CD4-positive, CD25-positive, alpha-beta regulatory T cell (primary cell): ENCODE measurements around the gene MKX. TPM values are rescaled to one million over a fixed set of nuclear protein-coding genes. Genes with fewer than 3 reads are reported as not detected.
A peak's percentile ranks its signal among the peaks of the same experiment; 100 is the strongest.

ENCODE experiments used
- ATAC-seq, 2 donors: fragments of 150-1000 bp; cut with Tn5 transposase; one replicate each; pipeline ENCODE4 v1.10.0; 2021; ENCODE audit warnings: low read depth in 2 of 2, moderate number of reproducible peaks in 2 of 2, moderate library complexity in 1 of 2
- DNase-seq, 3 donors: peaks; one replicate each; pipeline versions ENCODE4 v3.0.0 to v3.0.0-alpha.2; 2012 to 2022; ENCODE audit warnings: mixed read lengths in 1 of 3
- H3K27ac ChIP-seq: one replicate; pipeline ENCODE4 v1.7.0; 2013; ENCODE audit warnings: mild to moderate bottlenecking, low read length; ENCODE audit not compliant: insufficient read depth, poor library complexity, severe bottlenecking
- H3K27me3 ChIP-seq: one replicate; pipeline ENCODE4 v1.7.0; 2013; ENCODE audit warnings: low read length; ENCODE audit not compliant: control insufficient read depth, insufficient read depth
- H3K36me3 ChIP-seq: one replicate; pipeline ENCODE4 v1.7.0; 2013; ENCODE audit warnings: mild to moderate bottlenecking, low read length, moderate library complexity; ENCODE audit not compliant: control insufficient read depth, insufficient read depth
- H3K4me1 ChIP-seq: 2 replicates; pipeline ENCODE4 v1.7.0; 2013; ENCODE audit warnings: mild to moderate bottlenecking, low read length; ENCODE audit not compliant: insufficient read depth, control insufficient read depth, poor library complexity, severe bottlenecking
- H3K4me3 ChIP-seq: one replicate; pipeline ENCODE4 v1.7.0; 2013; ENCODE audit warnings: low read depth, mild to moderate bottlenecking, low read length, moderate library complexity
- H3K9me3 ChIP-seq, 2 experiments: 1 replicate in 1 of 2; 2 replicates in 1 of 2; pipeline ENCODE4 v1.7.0; 2013; ENCODE audit warnings: low read length in 2 of 2, mild to moderate bottlenecking in 1 of 2, moderate library complexity in 1 of 2; ENCODE audit not compliant: control insufficient read depth in 2 of 2
- H3K27ac Mint-ChIP-seq, 3 donors: one replicate each; pipeline ENCODE4 v1.8.0; 2020 to 2022; ENCODE audit warnings: mild to moderate bottlenecking in 3 of 3, mixed read lengths in 3 of 3, moderate library complexity in 2 of 3
- H3K27me3 Mint-ChIP-seq: one replicate; pipeline ENCODE4 v1.8.0; 2022; ENCODE audit warnings: mild to moderate bottlenecking, mixed read lengths
- H3K36me3 Mint-ChIP-seq: one replicate; pipeline ENCODE4 v1.8.0; 2020; ENCODE audit warnings: mixed read lengths
- H3K4me1 Mint-ChIP-seq, 4 donors: one replicate each; pipeline ENCODE4 v1.8.0; 2020 to 2022; ENCODE audit warnings: mixed read lengths in 4 of 4, mild to moderate bottlenecking in 1 of 4
- H3K4me3 Mint-ChIP-seq, 4 donors: one replicate each; pipeline ENCODE4 v1.8.0; 2020 to 2022; ENCODE audit warnings: mild to moderate bottlenecking in 4 of 4, mixed read lengths in 4 of 4, moderate library complexity in 3 of 4
- H3K9me3 Mint-ChIP-seq, 7 donors: one replicate each; pipeline ENCODE4 v1.8.0; 2020 to 2022; ENCODE audit warnings: mixed read lengths in 7 of 7, mild to moderate bottlenecking in 3 of 7, moderate library complexity in 2 of 7
- polyA plus RNA-seq, 4 donors: library from polyadenylated mRNA; unstranded; fragments of 300-500 nt; fragmentation: Illumina TruSeq; gene quantifications; one replicate each; pipeline ENCODE4 v1.2.3, GENCODE V29; 2021
- total RNA-seq: library from RNA; stranded (reverse); gene quantifications from one replicate; pipeline ENCODE4 v1.2.3, GENCODE V29; 2022

The MKX gene
- total RNA-seq: not detected
- not detected for polyA plus RNA-seq

GRCh38 chr10:27745732-27746396 is at the start of gene MKX:
TSS of gene MKX (minus strand) at chr10:27745819. CDS start at chr10:27743415, 2,404 bp downstream.
- H3K27me3 Mint-ChIP-seq: peaks cover 81% of the 10 kb centered on the region
- no peaks in the 10 kb centered on the region for H3K36me3 ChIP-seq
- H3K4me1 ChIP-seq: peaks cover 51% of the 10 kb centered on the region
- peaks cover 0 to 2% (median 0%) of the 10 kb centered on the region in 7 donors for H3K9me3 Mint-ChIP-seq
- DNase-seq (peak in 1 of 3 donors; percentile 19), ATAC-seq (no peak)
- peak within 1 kb of the TSS; percentile 69 to 90 (median 85) for H3K4me3 Mint-ChIP-seq
- peaks cover 35% of the 10 kb centered on the region for H3K27me3 ChIP-seq
- no peaks in the 10 kb centered on the region for H3K9me3 ChIP-seq
- H3K4me3 ChIP-seq: no peak within 1 kb of the TSS
- H3K27ac Mint-ChIP-seq: no peak within 1 kb of the TSS
- peaks cover 0 to 42% (median 9%) of the 10 kb centered on the region in 4 donors for H3K4me1 Mint-ChIP-seq
- no peak within 1 kb of the TSS for H3K27ac ChIP-seq
- no peaks in the 10 kb centered on the region for H3K36me3 Mint-ChIP-seq

GRCh38 chr10:27794157-27794556 is 48.5 kb upstream of the MKX start:
- no peak for DNase-seq
- Histone ChIP-seq H3K4me3 (no peak overlapping the region), H3K4me1 (no peaks in the 10 kb centered on the region), H3K27me3 (no peaks in the 10 kb centered on the region), H3K36me3 (no peaks in the 10 kb centered on the region), H3K27ac (no peak overlapping the region), H3K9me3 (no peaks in the 10 kb centered on the region)
- H3K9me3 Mint-ChIP-seq: peaks cover 0 to 6% (median 0%) of the 10 kb centered on the region in 7 donors
- H3K27ac Mint-ChIP-seq: no peak overlapping the region
- H3K4me3 Mint-ChIP-seq: no peak overlapping the region
- no peaks in the 10 kb centered on the region for H3K27me3 Mint-ChIP-seq
- no peak for ATAC-seq
- H3K4me1 Mint-ChIP-seq: no peaks in the 10 kb centered on the region
- no peaks in the 10 kb centered on the region for H3K36me3 Mint-ChIP-seq

GRCh38 chr10:27792216-27792615 is 46.6 kb upstream of the MKX start:
- Histone ChIP-seq H3K9me3 (no peaks in the 10 kb centered on the region), H3K4me1 (no peaks in the 10 kb centered on the region), H3K27me3 (no peaks in the 10 kb centered on the region), H3K27ac (no peak overlapping the region), H3K36me3 (no peaks in the 10 kb centered on the region), H3K4me3 (no peak overlapping the region)
- Mint-ChIP-seq H3K4me3 (no peak overlapping the region), H3K36me3 (no peaks in the 10 kb centered on the region), H3K27me3 (no peaks in the 10 kb centered on the region), H3K9me3 (peaks cover 0 to 6% (median 0%) of the 10 kb centered on the region in 7 donors), H3K4me1 (no peaks in the 10 kb centered on the region), H3K27ac (no peak overlapping the region)
- DNase-seq (no peak), ATAC-seq (no peak)

GRCh38 chr10:27784272-27784671 is 38.7 kb upstream of the MKX start:
- no peaks in the 10 kb centered on the region for H3K4me1 ChIP-seq
- no peaks in the 10 kb centered on the region for H3K36me3 Mint-ChIP-seq
- H3K9me3 Mint-ChIP-seq: peaks cover 0 to 8% (median 0%) of the 10 kb centered on the region in 7 donors
- no peak overlapping the region for H3K27ac Mint-ChIP-seq
- H3K9me3 ChIP-seq: peaks cover 0 to 3% of the 10 kb centered on the region in 2 experiments
- H3K4me3 ChIP-seq: no peak overlapping the region
- ATAC-seq (no peak), DNase-seq (no peak)
- no peak overlapping the region for H3K4me3 Mint-ChIP-seq
- H3K36me3 ChIP-seq: no peaks in the 10 kb centered on the region
- H3K27me3 ChIP-seq: no peaks in the 10 kb centered on the region
- no peak overlapping the region for H3K27ac ChIP-seq
- peaks cover 5% of the 10 kb centered on the region for H3K27me3 Mint-ChIP-seq
- H3K4me1 Mint-ChIP-seq: no peaks in the 10 kb centered on the region

- H3K4me3 ChIP-seq: no peak overlapping the region
- no peak overlapping the region for H3K4me3 Mint-ChIP-seq
- no peaks in the 10 kb centered on the region for H3K27me3 ChIP-seq
- no peak overlapping the region for H3K27ac ChIP-seq
- no peaks in the 10 kb centered on the region for H3K4me1 ChIP-seq
- no peak overlapping the region for H3K27ac Mint-ChIP-seq
- H3K36me3 ChIP-seq: no peaks in the 10 kb centered on the region
- H3K9me3 Mint-ChIP-seq: peaks cover 0 to 8% (median 0%) of the 10 kb centered on the region in 7 donors
- H3K36me3 Mint-ChIP-seq: no peaks in the 10 kb centered on the region
- H3K4me1 Mint-ChIP-seq: no peaks in the 10 kb centered on the region
- peak in 2 of 3 donors; percentile 3 to 42 for DNase-seq
- H3K27me3 Mint-ChIP-seq: peaks cover 5% of the 10 kb centered on the region
- no peak for ATAC-seq
- peaks cover 0 to 3% of the 10 kb centered on the region in 2 experiments for H3K9me3 ChIP-seq
Observed at GRCh38 chr10:27783660-27784059, 38.0 kb upstream of the MKX start.

- no peak overlapping the region for H3K27ac Mint-ChIP-seq
- no peak for ATAC-seq
- Histone ChIP-seq H3K36me3 (no peaks in the 10 kb centered on the region), H3K27ac (no peak overlapping the region), H3K9me3 (peaks cover 0 to 3% of the 10 kb centered on the region in 2 experiments), H3K4me3 (no peak overlapping the region), H3K4me1 (no peaks in the 10 kb centered on the region), H3K27me3 (no peaks in the 10 kb centered on the region)
- no peaks in the 10 kb centered on the region for H3K36me3 Mint-ChIP-seq
- peaks cover 0 to 8% (median 2%) of the 10 kb centered on the region in 7 donors for H3K9me3 Mint-ChIP-seq
- no peaks in the 10 kb centered on the region for H3K4me1 Mint-ChIP-seq
- no peak for DNase-seq
- peaks cover 6% of the 10 kb centered on the region for H3K27me3 Mint-ChIP-seq
- H3K4me3 Mint-ChIP-seq: no peak overlapping the region
Observed at GRCh38 chr10:27779462-27780015, 33.9 kb upstream of the MKX start.

GRCh38 chr10:27774831-27775230 is 29.2 kb upstream of the MKX start:
- ATAC-seq (no peak), DNase-seq (no peak)
- Mint-ChIP-seq H3K4me1 (no peaks in the 10 kb centered on the region), H3K9me3 (peaks cover 0 to 5% (median 0%) of the 10 kb centered on the region in 7 donors), H3K27ac (no peak overlapping the region), H3K27me3 (peaks cover 18% of the 10 kb centered on the region), H3K36me3 (no peaks in the 10 kb centered on the region), H3K4me3 (no peak overlapping the region)
- no peaks in the 10 kb centered on the region for H3K36me3 ChIP-seq
- H3K4me1 ChIP-seq: no peaks in the 10 kb centered on the region
- no peaks in the 10 kb centered on the region for H3K9me3 ChIP-seq
- H3K27ac ChIP-seq: no peak overlapping the region
- no peak overlapping the region for H3K4me3 ChIP-seq
- H3K27me3 ChIP-seq: peaks cover 4% of the 10 kb centered on the region

GRCh38 chr10:27771231-27771630 is 25.6 kb upstream of the MKX start:
- Histone ChIP-seq H3K4me3 (no peak overlapping the region), H3K27me3 (peaks cover 4% of the 10 kb centered on the region), H3K36me3 (no peaks in the 10 kb centered on the region), H3K9me3 (no peaks in the 10 kb centered on the region), H3K4me1 (no peaks in the 10 kb centered on the region), H3K27ac (no peak overlapping the region)
- Mint-ChIP-seq H3K4me1 (no peaks in the 10 kb centered on the region), H3K27ac (no peak overlapping the region), H3K4me3 (no peak overlapping the region), H3K36me3 (no peaks in the 10 kb centered on the region), H3K9me3 (peaks cover 0 to 8% (median 0%) of the 10 kb centered on the region in 7 donors), H3K27me3 (peaks cover 18% of the 10 kb centered on the region)
- DNase-seq (no peak), ATAC-seq (no peak)
